GM18498 (cell line): Measurements from ENCODE around the gene MOXD1.

Source experiments
- ATAC-seq: cut with Tn5 transposase; IDR thresholded peaks from one replicate; pipeline ENCODE4 v1.9.1; 2021; ENCODE audit warnings: mild to moderate bottlenecking, moderate library complexity; ENCODE audit not compliant: unreplicated experiment

The MOXD1 gene

DNA sequence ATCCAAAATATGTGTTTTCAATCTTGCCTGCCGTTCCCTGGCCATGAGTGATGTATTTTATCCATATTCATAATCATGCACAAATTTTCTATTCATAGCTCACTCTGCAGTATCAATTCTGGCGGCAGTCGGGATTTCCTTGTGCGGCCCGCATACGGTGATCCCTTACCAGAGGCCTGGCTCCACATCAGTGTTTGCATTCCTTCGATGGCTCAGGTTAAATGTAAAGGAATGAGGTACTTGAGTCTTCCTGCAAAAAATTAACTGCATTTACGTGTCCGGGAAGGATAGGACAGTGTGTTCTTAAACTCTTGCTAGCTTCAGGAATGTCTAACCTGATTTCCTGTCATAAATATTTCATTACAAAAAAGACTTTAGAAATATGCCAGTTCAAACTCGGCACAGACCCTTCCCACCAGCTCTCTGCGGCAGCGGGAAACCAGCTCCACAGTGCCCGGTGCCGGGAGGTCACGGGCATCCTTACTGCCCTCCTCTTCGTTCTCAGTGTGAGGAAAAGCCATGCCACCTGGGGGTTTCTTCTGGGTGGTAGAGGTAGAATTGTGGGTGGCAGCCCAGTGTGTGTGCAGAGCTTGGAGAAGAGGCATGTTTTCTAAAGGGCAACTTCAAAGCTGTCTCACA is 154.5 kb downstream of the MOXD1 start:
- ATAC-seq, result no peak

GRCh38 chr6:132246120-132246617 is 155.1 kb downstream of the MOXD1 start:
- no peak for ATAC-seq
